GM12878 (cell line): ENCODE measurements around the gene REPS1.

ENCODE experiments used
- ESRRA ChIP-seq: IDR thresholded peaks from 2 replicates; pipeline ENCODE4 v1.6.1; 2012; ENCODE audit warnings: mild to moderate bottlenecking, low read length, improper control_type of control experiment
- NR2C2 ChIP-seq: IDR thresholded peaks from 2 replicates; pipeline ENCODE4 v1.6.1; 2011; ENCODE audit warnings: borderline replicate concordance, low read depth; ENCODE audit not compliant: control insufficient read depth, insufficient read length
- POLR2A ChIP-seq: IDR thresholded peaks from 2 replicates; pipeline ENCODE4 v1.6.1; 2011; ENCODE audit warnings: low read depth, mild to moderate bottlenecking, low read length
- TF ChIP-seq, protein P1 (sequence below), 3 experiments: IDR thresholded peaks in 2 of 3; conservative IDR thresholded peaks in 1 of 3; 2 replicates each; pipeline ENCODE4 v1.5.1; 2011; ENCODE audit warnings: low read depth in 3 of 3, low read length in 3 of 3, mild to moderate bottlenecking in 3 of 3, control low read depth in 2 of 3, moderate library complexity in 2 of 3, inconsistent platforms in 1 of 3, mixed read lengths in 1 of 3; ENCODE audit not compliant: control insufficient read depth in 2 of 3, insufficient read depth in 1 of 3; ENCODE audit errors: extremely low read depth in 1 of 3
- TF ChIP-seq, protein P2 (sequence below): fragments of 450-650 bp; IDR thresholded peaks from 2 replicates; pipeline ENCODE4 v1.6.1; 2014; ENCODE audit warnings: mild to moderate bottlenecking

DNA sequence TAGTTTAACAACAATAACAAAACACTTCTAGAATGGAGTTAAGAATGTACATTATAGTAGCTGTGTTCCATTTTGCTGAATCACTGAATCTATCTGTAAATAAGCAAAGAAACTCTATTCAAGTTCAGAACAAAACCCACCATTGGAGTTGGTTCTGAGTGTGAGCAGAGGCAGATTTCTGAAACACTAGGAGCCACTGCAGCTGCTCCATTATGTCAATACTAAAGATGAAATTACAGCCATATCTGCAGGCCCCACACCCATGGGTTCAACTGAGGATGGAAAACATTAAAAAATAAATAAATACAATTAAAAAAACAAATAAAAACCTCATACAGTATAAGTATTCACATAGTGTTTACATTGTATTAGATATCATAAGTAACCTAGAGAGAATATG, 91.0 kb downstream of the REPS1 start:
- TF ChIP-seq, protein P1, sequence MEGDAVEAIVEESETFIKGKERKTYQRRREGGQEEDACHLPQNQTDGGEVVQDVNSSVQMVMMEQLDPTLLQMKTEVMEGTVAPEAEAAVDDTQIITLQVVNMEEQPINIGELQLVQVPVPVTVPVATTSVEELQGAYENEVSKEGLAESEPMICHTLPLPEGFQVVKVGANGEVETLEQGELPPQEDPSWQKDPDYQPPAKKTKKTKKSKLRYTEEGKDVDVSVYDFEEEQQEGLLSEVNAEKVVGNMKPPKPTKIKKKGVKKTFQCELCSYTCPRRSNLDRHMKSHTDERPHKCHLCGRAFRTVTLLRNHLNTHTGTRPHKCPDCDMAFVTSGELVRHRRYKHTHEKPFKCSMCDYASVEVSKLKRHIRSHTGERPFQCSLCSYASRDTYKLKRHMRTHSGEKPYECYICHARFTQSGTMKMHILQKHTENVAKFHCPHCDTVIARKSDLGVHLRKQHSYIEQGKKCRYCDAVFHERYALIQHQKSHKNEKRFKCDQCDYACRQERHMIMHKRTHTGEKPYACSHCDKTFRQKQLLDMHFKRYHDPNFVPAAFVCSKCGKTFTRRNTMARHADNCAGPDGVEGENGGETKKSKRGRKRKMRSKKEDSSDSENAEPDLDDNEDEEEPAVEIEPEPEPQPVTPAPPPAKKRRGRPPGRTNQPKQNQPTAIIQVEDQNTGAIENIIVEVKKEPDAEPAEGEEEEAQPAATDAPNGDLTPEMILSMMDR (IDR thresholded peaks at IDR 0.05 in 2 of 3, conservative IDR thresholded peaks at IDR 0.05 in 1 of 3; ENCODE audit: control insufficient read depth in 2 of 3, extremely low read depth in 1 of 3, insufficient read depth in 1 of 3, low read depth in 3 of 3, low read length in 3 of 3) = no peak
- TF ChIP-seq, protein P2, sequence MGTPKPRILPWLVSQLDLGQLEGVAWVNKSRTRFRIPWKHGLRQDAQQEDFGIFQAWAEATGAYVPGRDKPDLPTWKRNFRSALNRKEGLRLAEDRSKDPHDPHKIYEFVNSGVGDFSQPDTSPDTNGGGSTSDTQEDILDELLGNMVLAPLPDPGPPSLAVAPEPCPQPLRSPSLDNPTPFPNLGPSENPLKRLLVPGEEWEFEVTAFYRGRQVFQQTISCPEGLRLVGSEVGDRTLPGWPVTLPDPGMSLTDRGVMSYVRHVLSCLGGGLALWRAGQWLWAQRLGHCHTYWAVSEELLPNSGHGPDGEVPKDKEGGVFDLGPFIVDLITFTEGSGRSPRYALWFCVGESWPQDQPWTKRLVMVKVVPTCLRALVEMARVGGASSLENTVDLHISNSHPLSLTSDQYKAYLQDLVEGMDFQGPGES = no peak
- no peak for TF ChIP-seq NR2C2
- no peak for TF ChIP-seq ESRRA
- no peak for TF ChIP-seq POLR2A
